Gastrocnemius medialis (tissue), 4 donors: Measurements from ENCODE around the gene SYF2.

Experiments used
- CTCF ChIP-seq, 5 experiments: fragments of 450-650 bp in 3 of 5; fragments of 200-600 bp in 2 of 5; sonication (generic) in 2 of 5; IDR thresholded peaks in 4 of 5; conservative IDR thresholded peaks in 1 of 5; 1 replicate in 4 of 5; 2 replicates in 1 of 5; pipeline ENCODE4 v1.5.1; 2016 to 2019; ENCODE audit warnings: antibody characterized with exemption in 5 of 5, mild to moderate bottlenecking in 3 of 5, moderate library complexity in 3 of 5
- POLR2A ChIP-seq, 2 donors: fragments of 450-650 bp; IDR thresholded peaks; one replicate each; pipeline ENCODE4 v1.6.1; 2017; ENCODE audit warnings: antibody characterized with exemption in 2 of 2, mild to moderate bottlenecking in 2 of 2, moderate library complexity in 2 of 2

- no peak for TF ChIP-seq CTCF (IDR thresholded peaks at IDR 0.05 in 4 of 5, conservative IDR thresholded peaks at IDR 0.05 in 1 of 5)
- no peak for TF ChIP-seq POLR2A (IDR thresholded peaks at IDR 0.05)
Observed at GRCh38 chr1:25257196-25257595, 24.9 kb upstream of the SYF2 start.
